HG02759 (cell line): ENCODE results near the gene MAGI3.

Source experiments
- ATAC-seq: cut with Tn5 transposase; IDR thresholded peaks from one replicate; pipeline ENCODE4 v1.9.1; 2021; ENCODE audit warnings: mild to moderate bottlenecking, moderate library complexity; ENCODE audit not compliant: unreplicated experiment

MAGI3 gene

GRCh38 chr1:113389953-113390834 is at the start of gene MAGI3:
MAGI3 (plus strand) TSS chr1:113390515; CDS start chr1:113391034, 519 bp downstream.
- ATAC-seq = peak; percentile 100

- ATAC-seq = no peak
Measured at GRCh38 chr1:113353580-113353979, 36.7 kb upstream of the MAGI3 start.

- no peak for ATAC-seq
Measured at GRCh38 chr1:113363935-113364334, 26.4 kb upstream of the MAGI3 start.

GRCh38 chr1:113369040-113369439 is 21.3 kb upstream of the MAGI3 start:
- ATAC-seq = no peak

GRCh38 chr1:113369699-113370098 is 20.6 kb upstream of the MAGI3 start:
- ATAC-seq = no peak

- no peak for ATAC-seq
Measured at GRCh38 chr1:113370868-113371267, 19.4 kb upstream of the MAGI3 start.

GRCh38 chr1:113372546-113372945 is 17.8 kb upstream of the MAGI3 start:
- ATAC-seq = no peak

- ATAC-seq = no peak
Measured at GRCh38 chr1:113373644-113374043, 16.7 kb upstream of the MAGI3 start.

- no peak for ATAC-seq
Measured at GRCh38 chr1:113375878-113376277, 14.4 kb upstream of the MAGI3 start.

GRCh38 chr1:113380075-113380474 is 10.2 kb upstream of the MAGI3 start:
- ATAC-seq = no peak

GRCh38 chr1:113388017-113388620 is 2.2 kb upstream of the MAGI3 start:
- no peak for ATAC-seq

GRCh38 chr1:113388621-113389358 is 1.5 kb upstream of the MAGI3 start:
- ATAC-seq = no peak

- ATAC-seq = no peak
Measured at GRCh38 chr1:113389359-113389952, 859 bp upstream of the MAGI3 start.

GRCh38 chr1:113390871-113391648 is 745 bp downstream of the MAGI3 start:
- ATAC-seq = peak; percentile 11

GRCh38 chr1:113391649-113392271 is 1.4 kb downstream of the MAGI3 start:
- ATAC-seq = no peak

GRCh38 chr1:113392541-113393128 is 2.3 kb downstream of the MAGI3 start:
- no peak for ATAC-seq

GRCh38 chr1:113394043-113394862 is 3.9 kb downstream of the MAGI3 start:
- no peak for ATAC-seq

- no peak for ATAC-seq
Measured at GRCh38 chr1:113394863-113395259, 4.5 kb downstream of the MAGI3 start.

- no peak for ATAC-seq
Measured at GRCh38 chr1:113396102-113396501, 5.8 kb downstream of the MAGI3 start.
